ACC112 (cell line): Measurements from ENCODE around the gene PRMT5.

Experiments used
- H2AFZ ChIP-seq: fragments of 200-600 bp; sonication (generic); one replicate; pipeline ENCODE4 v1.6.0; 2017; ENCODE audit warnings: antibody characterized with exemption, low read length; ENCODE audit not compliant: unreplicated experiment
- H3K27ac ChIP-seq: fragments of 200-600 bp; sonication (generic); 2 replicates; pipeline ENCODE4 v1.5.1; 2014; ENCODE audit warnings: low read depth, mild to moderate bottlenecking, antibody characterized with exemption, low read length, moderate library complexity
- H3K27me3 ChIP-seq: fragments of 200-600 bp; sonication (generic); 2 replicates; pipeline ENCODE4 v1.6.1; 2014; ENCODE audit warnings: mild to moderate bottlenecking, antibody characterized with exemption, low read length, moderate library complexity, mixed read lengths; ENCODE audit not compliant: insufficient read depth
- H3K36me3 ChIP-seq: fragments of 200-600 bp; sonication (generic); 2 replicates; pipeline ENCODE4 v1.6.1; 2016; ENCODE audit warnings: mild to moderate bottlenecking, antibody characterized with exemption, low read length, moderate library complexity, mixed read lengths; ENCODE audit not compliant: insufficient read depth
- H3K4me1 ChIP-seq: fragments of 200-600 bp; sonication (generic); one replicate; pipeline ENCODE4 v1.6.1; 2016; ENCODE audit warnings: low read length, mixed read lengths; ENCODE audit not compliant: insufficient read depth, unreplicated experiment, control insufficient read depth
- H3K4me3 ChIP-seq: fragments of 200-600 bp; sonication (generic); 2 replicates; pipeline ENCODE4 v1.5.1; 2014; ENCODE audit warnings: mild to moderate bottlenecking, low read depth, low read length
- H3K79me2 ChIP-seq: fragments of 200-600 bp; sonication (generic); one replicate; pipeline ENCODE4 v1.6.0; 2016; ENCODE audit warnings: low read length; ENCODE audit not compliant: control insufficient read depth, unreplicated experiment, insufficient read depth

Gene PRMT5

GRCh38 chr14:22875003-22875747 lies 54.0 kb downstream of the PRMT5 start:
- H3K27ac ChIP-seq = no peak overlapping the region
- H3K4me3 ChIP-seq = no peak overlapping the region
- H3K79me2 ChIP-seq = peaks cover 16% of the 10 kb centered on the region
- H3K36me3 ChIP-seq = peaks cover 15% of the 10 kb centered on the region; the same call in 1 of the 2 replicates
- H2AFZ ChIP-seq = no peak overlapping the region
- peaks cover 10% of the 10 kb centered on the region for H3K4me1 ChIP-seq
- no peaks in the 10 kb centered on the region for H3K27me3 ChIP-seq

- Histone ChIP-seq H3K27ac (peak overlapping the region; percentile 76), H3K27me3 (no peaks in the 10 kb centered on the region), H2AFZ (peak overlapping the region; percentile 80), H3K79me2 (peaks cover 16% of the 10 kb centered on the region), H3K4me1 (peaks cover 10% of the 10 kb centered on the region), H3K36me3 (peaks cover 13% of the 10 kb centered on the region; the same call in 1 of the 2 replicates), H3K4me3 (peak overlapping the region; percentile 80)
Observed at GRCh38 chr14:22872833-22873520, 56.2 kb downstream of the PRMT5 start.

GRCh38 chr14:22872033-22872832 lies 56.9 kb downstream of the PRMT5 start:
- peak overlapping the region; percentile 80 for H3K4me3 ChIP-seq
- H3K27me3 ChIP-seq = no peaks in the 10 kb centered on the region
- H3K36me3 ChIP-seq = peaks cover 13% of the 10 kb centered on the region; the same call in 1 of the 2 replicates
- H3K27ac ChIP-seq = peak overlapping the region; percentile 76
- H3K79me2 ChIP-seq = peaks cover 16% of the 10 kb centered on the region
- peak overlapping the region; percentile 80 for H2AFZ ChIP-seq
- peaks cover 10% of the 10 kb centered on the region for H3K4me1 ChIP-seq

- Histone ChIP-seq H3K36me3 (peaks cover 13% of the 10 kb centered on the region; the same call in 1 of the 2 replicates), H3K79me2 (peaks cover 16% of the 10 kb centered on the region), H3K4me1 (peaks cover 10% of the 10 kb centered on the region), H3K27me3 (no peaks in the 10 kb centered on the region), H2AFZ (peak within 1 kb of the TSS; percentile 80), H3K4me3 (peak within 1 kb of the TSS; percentile 80), H3K27ac (peak within 1 kb of the TSS; percentile 76)
Observed at GRCh38 chr14:22871224-22872032, 57.7 kb downstream of the PRMT5 start, which contains the start of gene LRP10. TSS of gene LRP10 (plus strand) at chr14:22871740. CDS start at chr14:22872304, 564 bp downstream.

GRCh38 chr14:22870811-22871223 lies 58.4 kb downstream of the PRMT5 start:
- H3K36me3 ChIP-seq = peaks cover 11% of the 10 kb centered on the region; the same call in 1 of the 2 replicates
- H2AFZ ChIP-seq = peak overlapping the region; percentile 61
- peak overlapping the region; percentile 80 for H3K4me3 ChIP-seq
- peak overlapping the region; percentile 76 for H3K27ac ChIP-seq
- H3K79me2 ChIP-seq = peaks cover 16% of the 10 kb centered on the region
- H3K4me1 ChIP-seq = peaks cover 10% of the 10 kb centered on the region
- no peaks in the 10 kb centered on the region for H3K27me3 ChIP-seq
